GM18508 (cell line): ENCODE results near the gene CAMTA1.
"Not testable (repeated sequence)": the region's sequence is repeated elsewhere in the genome, so short reads cannot be mapped to it uniquely, and the experiment has no call there.

ENCODE experiments used
- ATAC-seq: cut with Tn5 transposase; IDR thresholded peaks from one replicate; pipeline ENCODE4 v1.9.1; 2021; ENCODE audit warnings: moderate number of reproducible peaks; ENCODE audit not compliant: insufficient read depth, unreplicated experiment

CAMTA1 gene

GRCh38 chr1:7400566-7400965 lies 615.3 kb downstream of the CAMTA1 start:
- no peak for ATAC-seq

GRCh38 chr1:7401814-7402547 lies 616.7 kb downstream of the CAMTA1 start:
- ATAC-seq, result no peak

GRCh38 chr1:7402548-7402850 lies 617.2 kb downstream of the CAMTA1 start:
- no peak for ATAC-seq

- no peak for ATAC-seq
These were observed 618.2 kb downstream of the CAMTA1 start for GRCh38 chr1:7403265-7404045.

- ATAC-seq, result no peak
These were observed 618.9 kb downstream of the CAMTA1 start for GRCh38 chr1:7404046-7404742.

GRCh38 chr1:7405844-7406500 lies 620.7 kb downstream of the CAMTA1 start:
- ATAC-seq, result no peak

GRCh38 chr1:7406641-7407543 lies 621.6 kb downstream of the CAMTA1 start:
- no peak for ATAC-seq

GRCh38 chr1:7407544-7407895 lies 622.3 kb downstream of the CAMTA1 start:
- ATAC-seq, result no peak

GRCh38 chr1:7407980-7408770 lies 622.9 kb downstream of the CAMTA1 start:
- no peak for ATAC-seq

- no peak for ATAC-seq
These were observed 623.5 kb downstream of the CAMTA1 start for GRCh38 chr1:7408771-7409150.

- ATAC-seq, result no peak
These were observed 624.0 kb downstream of the CAMTA1 start for GRCh38 chr1:7409278-7409677.

- ATAC-seq, result no peak
These were observed 624.9 kb downstream of the CAMTA1 start for GRCh38 chr1:7410156-7410555.

GRCh38 chr1:7417618-7418017 lies 632.4 kb downstream of the CAMTA1 start:
- ATAC-seq, result not testable (repeated sequence)

GRCh38 chr1:7418442-7419080 lies 633.3 kb downstream of the CAMTA1 start:
- no peak for ATAC-seq

- ATAC-seq, result no peak
These were observed 634.8 kb downstream of the CAMTA1 start for GRCh38 chr1:7420098-7420445.

- no peak for ATAC-seq
These were observed 635.3 kb downstream of the CAMTA1 start for GRCh38 chr1:7420470-7421100.

- ATAC-seq, result no peak
These were observed 636.3 kb downstream of the CAMTA1 start for GRCh38 chr1:7421471-7422075.

GRCh38 chr1:7422081-7422480 lies 636.8 kb downstream of the CAMTA1 start:
- no peak for ATAC-seq
